GM12892 (cell line): Measurements from ENCODE around the gene ZMIZ1.

Source experiments
- DNase-seq: peaks from one replicate; pipeline ENCODE4 v3.0.0; 2011; ENCODE audit not compliant: insufficient read length
- FAIRE-seq: peaks from 2 replicates; lab custom pipeline; 2011; peaks lifted over from hg19 to GRCh38; lab: Jason Lieb, UNC
- POLR2A ChIP-seq: IDR thresholded peaks from 2 replicates; pipeline ENCODE4 v1.6.1; 2011; ENCODE audit warnings: low read depth, low read length, control low read depth
- POLR2AphosphoS5 ChIP-seq: IDR thresholded peaks from 2 replicates; pipeline ENCODE4 v1.6.1; 2011; ENCODE audit warnings: low read depth, low read length, control low read depth
- TAF1 ChIP-seq: IDR thresholded peaks from 2 replicates; pipeline ENCODE4 v1.6.1; 2011; ENCODE audit warnings: low read depth, mild to moderate bottlenecking, control low read depth, low read length, borderline replicate concordance

The ZMIZ1 gene

DNA sequence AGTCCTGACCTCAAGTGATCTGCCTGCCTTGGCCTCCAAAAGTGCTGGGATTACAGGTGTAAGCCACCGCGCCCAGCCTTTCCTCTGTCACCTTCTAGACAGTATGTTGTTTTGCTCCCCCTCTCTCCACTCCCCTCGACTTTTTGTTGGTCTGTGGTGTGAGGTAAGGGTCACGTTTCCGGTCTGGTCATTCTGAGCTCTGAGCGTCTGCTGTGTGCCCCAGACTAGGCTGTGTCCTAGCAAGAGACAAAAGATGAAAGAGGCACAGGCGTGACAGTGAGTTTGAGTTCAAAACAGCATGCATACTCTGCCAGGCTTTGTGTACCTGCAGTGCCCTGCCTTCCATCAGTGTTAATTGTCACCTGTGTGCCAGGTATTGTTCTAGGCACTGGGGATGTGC lies 191.1 kb downstream of the ZMIZ1 start:
- DNase-seq (no peak), FAIRE-seq (no peak)
- no peak for TF ChIP-seq POLR2AphosphoS5
- TF ChIP-seq POLR2A = 0 out of 2 replicates have a peak, but pooled peaks have one; percentile 16

DNA sequence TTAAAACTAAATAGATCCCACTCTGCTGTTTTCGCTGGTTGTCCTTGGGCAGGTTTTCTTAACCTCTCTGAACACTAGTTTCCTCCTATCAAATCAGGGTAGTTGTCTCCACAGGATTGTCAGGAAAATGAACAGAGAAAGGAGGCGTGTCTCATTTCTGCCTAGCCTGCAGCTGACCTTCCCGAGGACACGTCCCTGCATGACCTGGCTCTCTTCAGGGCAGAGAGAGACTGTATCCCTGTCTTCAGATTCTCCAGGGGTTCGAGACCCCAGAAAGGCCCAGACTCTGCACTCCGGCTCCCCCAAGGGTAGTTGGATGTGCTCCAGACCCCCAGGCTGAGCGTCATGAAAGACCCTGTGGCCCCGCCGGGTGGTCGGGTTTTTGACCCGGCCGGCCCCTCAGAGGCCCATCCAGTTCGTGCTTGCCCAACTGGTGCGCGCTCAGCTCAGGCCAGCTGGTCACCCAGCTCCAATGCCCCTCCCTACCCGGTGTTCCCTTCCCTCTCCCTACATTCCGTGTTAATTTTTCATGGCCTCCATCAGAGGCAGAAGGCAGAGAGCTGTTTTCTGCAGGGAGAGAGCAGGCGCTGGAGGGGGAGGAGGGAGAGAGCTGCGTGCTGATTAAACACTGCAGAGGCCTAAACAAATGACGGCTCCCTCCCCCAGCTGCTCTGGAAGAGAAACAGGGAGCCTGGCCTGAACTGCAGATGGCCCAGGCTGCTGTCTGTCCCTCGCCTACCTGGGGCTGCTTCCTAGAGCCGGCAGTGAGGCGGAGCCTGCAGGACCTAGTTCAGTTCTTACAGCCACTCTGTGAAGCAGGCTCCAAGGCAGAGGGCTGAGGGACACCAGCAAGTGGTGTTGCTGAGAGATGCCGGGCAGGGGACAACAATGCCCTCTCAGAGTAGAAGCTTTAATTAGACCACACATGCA lies 192.3 kb downstream of the ZMIZ1 start:
- DNase-seq (no peak), FAIRE-seq (no peak)
- TF ChIP-seq POLR2AphosphoS5 (0 out of 2 replicates have a peak, but pooled peaks have one; percentile 39), TAF1 (no peak)

DNA sequence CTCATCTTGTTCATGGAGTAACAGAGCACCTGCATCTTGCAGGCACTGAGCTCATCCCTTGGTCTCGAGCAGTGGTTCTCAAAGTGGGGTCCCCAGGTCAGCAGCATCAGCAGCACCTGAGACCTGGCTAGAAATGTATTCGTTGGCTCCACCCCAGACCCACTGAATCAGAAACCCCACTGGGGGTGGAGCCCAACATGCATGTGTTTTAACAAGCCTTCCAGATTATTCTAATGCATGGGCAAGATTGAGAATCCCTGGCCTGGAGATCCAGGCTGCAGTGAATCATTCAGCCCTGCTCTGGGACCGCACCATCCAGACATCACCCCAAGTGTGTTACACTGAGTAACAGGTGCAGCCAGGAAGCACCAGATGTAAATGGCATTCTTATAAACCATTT lies 193.4 kb downstream of the ZMIZ1 start:
- FAIRE-seq (no peak), DNase-seq (no peak)
- TF ChIP-seq TAF1 = no peak
- TF ChIP-seq POLR2AphosphoS5 = no peak
- no peak for TF ChIP-seq POLR2A

DNA sequence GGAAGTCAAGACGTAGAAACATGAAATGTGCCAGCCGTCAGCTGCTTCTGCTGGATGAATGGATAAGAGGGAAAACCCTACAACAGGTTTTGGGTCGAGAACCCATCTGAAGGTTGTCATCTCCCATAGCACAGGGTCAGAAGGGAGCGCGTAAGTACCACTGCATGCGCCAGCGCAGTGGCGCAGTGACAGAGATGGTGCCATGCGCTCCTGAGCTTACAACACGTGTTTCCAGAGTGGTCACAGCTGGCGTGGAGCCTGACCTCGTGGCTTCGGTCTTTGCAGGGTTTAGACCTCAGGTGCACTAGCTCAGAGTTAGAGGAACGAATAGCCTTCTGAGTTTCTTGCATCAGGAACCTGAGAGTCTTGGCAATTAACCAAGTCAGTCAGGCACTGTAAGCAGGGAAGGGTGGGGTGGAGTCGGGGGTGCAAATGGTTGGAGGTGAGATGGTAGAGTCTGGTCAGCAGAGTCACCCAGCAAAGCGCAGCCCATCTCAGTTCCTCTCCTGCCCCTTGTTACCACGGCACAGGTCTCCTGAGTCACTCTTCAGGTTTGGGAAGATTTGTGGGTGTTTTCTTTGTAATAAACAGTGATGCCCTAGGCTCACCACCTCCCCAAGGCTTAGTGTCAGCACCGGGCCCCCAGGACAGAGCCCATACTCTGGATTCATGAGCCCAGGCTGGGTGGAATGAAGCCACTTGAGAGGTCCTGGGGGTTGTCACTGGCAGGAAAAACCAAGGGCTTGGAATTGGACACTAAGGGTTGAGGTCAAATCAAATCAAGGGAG lies 194.4 kb downstream of the ZMIZ1 start:
- TF ChIP-seq POLR2A (no peak), TAF1 (no peak), POLR2AphosphoS5 (no peak; the same call in 1 of the 2 replicates)
- FAIRE-seq (peak; percentile 17), DNase-seq (no peak)

DNA sequence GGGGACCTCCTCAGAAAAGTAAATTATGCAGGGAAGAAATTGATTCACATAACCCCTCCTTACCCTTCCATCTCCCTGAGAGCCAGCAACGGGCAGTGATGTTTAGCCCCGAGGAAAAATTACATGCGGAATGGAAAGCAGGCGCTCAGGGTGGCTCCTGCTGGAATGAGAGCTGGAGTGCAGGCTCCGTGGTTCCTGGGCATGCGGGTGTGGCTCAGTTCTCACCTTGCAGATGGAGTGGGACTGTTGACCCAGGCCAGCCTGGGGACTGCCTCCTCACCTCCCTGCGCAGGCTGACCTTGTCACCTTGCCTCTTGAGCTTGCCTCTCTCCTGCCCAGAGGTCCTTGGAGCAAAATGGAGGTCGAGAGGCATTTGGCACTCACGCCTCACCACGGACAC lies 195.2 kb downstream of the ZMIZ1 start:
- no peak for FAIRE-seq
- TF ChIP-seq POLR2AphosphoS5 = no peak
- no peak for TF ChIP-seq TAF1
- no peak for TF ChIP-seq POLR2A
- no peak for DNase-seq

DNA sequence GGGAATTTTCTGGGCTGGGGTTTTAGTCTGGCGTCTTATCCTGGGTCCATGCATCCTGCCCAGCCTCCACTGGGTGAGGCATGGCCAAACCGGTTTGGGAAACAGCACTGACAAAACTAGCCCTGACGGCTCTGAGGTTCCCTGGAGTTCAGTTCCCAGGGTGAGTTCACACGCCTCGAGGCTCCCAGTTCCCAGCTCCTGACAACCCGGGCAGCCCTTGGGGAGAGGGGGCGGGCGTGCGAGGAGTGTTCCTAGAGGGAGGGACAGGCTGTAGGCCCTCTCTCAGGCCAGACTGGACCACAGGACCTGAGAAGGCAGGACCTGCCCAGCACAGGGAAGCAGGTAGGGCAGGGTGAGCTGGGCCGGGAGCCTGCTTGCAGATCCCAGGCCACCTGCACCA lies 196.2 kb downstream of the ZMIZ1 start:
- DNase-seq (no peak), FAIRE-seq (no peak)
- TF ChIP-seq POLR2A (no peak), TAF1 (no peak), POLR2AphosphoS5 (no peak)

GRCh38 chr10:79266084-79266483 lies 197.3 kb downstream of the ZMIZ1 start:
- DNase-seq (peak; percentile 42), FAIRE-seq (no peak)
- TF ChIP-seq POLR2AphosphoS5 = 0 out of 2 replicates have a peak, but pooled peaks have one; percentile 42
- no peak for TF ChIP-seq TAF1
- TF ChIP-seq POLR2A = no peak

DNA sequence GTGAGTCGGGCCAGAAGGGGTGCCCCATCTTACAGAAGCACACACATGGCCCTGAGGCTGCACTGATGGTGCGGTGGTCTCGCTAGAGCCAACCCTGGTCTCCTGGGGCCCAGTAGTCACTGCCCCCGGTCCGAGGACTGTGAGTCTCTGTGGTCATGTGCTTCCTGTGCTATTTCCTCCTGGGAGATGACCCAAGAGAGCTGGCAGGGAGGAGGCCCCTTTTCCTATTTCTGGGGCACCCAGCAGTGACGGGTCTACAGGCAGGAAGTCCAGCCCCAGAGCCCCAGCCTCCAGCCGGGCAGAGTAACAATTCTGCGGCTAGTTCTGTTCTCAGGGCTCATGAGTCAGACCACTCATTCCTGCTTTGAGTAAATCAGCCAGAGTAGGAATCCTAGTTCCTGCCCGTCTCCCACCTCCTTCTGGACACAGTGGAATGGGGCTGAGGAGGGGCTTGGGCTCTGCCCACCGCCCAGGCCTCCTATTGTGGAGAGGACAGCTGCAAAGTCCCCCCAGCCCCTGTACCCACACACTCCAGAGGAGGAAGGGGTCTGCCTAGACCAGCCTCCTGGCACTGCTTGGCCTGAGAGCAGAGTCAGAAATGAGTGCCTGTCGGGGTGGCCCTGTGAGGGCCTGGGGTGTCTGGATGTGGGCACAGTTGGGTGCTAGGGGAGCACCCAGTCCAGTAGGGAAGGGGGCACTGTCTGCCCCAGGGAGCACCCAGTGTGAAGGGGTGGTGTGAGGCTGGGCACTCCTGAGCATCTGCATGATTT lies 198.0 kb downstream of the ZMIZ1 start:
- TF ChIP-seq POLR2AphosphoS5 (no peak), TAF1 (no peak), POLR2A (no peak; the same call in 1 of the 2 replicates)
- DNase-seq = peak; percentile 74
- peak; percentile 94 for FAIRE-seq

DNA sequence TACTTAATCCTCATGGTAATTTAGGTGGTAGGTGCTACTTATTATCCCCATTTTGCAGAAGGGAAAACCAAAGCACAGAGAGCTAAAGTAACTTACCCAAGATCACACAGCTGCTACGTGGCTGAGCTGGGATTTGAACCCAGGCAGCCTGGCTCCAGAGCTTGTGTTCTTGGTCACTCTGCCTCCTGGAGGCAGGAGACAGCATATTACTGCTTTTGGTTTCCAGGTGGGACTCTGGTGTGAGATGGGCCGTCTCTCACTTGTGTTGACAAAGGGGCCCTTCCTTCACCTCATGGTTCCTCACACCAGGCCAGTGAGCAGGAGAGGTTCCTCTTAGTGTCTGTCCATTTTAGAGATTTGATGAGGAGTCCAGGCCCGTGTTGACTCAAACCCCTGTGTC lies 198.7 kb downstream of the ZMIZ1 start:
- FAIRE-seq (peak; percentile 78), DNase-seq (no peak)
- TF ChIP-seq TAF1 = no peak
- no peak for TF ChIP-seq POLR2A
- TF ChIP-seq POLR2AphosphoS5 = no peak

DNA sequence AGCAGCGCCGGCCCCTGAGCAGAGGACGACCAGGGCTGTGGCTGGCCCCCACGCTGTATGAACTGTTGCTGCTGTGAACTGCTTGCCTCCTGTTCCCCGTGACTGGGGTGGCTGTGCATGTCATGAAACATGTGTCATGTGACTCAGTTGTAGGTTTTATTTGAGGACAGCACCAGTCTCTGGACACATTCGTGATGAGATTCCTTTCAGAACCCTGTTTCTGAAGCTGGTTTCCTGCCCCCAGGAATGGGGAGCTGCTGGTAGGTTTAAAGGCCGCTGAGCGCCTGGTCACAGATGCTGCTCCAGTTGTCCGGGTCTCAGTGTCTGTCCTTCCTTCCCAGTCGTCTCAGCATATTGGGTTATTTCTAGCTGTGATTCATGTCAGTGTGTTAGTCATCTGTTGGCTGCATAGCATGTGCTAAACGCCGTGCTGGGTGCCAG lies 199.4 kb downstream of the ZMIZ1 start:
- DNase-seq (no peak), FAIRE-seq (peak; percentile 74)

GRCh38 chr10:79268742-79269141 lies 200.0 kb downstream of the ZMIZ1 start:
- TF ChIP-seq TAF1 (no peak), POLR2A (no peak), POLR2AphosphoS5 (no peak)

More for the DNA sequence above, 199.4 kb downstream of the ZMIZ1 start:
- TF ChIP-seq TAF1 (no peak), POLR2A (no peak), POLR2AphosphoS5 (no peak)

DNA sequence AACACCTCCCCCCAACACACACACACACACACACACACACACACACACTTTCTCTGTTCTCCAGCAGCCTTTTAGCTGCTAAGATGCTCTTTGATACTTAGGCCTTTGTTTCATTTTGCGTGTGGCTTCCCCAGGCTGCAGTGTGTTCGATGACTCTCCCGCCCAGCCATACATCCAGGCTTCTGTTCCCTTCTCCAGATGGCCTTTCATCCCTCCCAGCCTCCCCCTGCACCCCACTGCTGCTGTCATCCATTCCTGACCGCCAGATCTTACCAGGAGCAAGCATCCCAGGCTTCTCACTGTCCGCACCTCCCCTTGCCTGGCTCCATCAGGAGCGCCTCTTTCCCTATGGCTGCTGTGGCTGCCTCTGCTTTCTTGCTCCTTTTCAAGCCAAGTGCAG lies 200.7 kb downstream of the ZMIZ1 start:
- DNase-seq (no peak), FAIRE-seq (peak; percentile 24)
- no peak for TF ChIP-seq TAF1
- no peak for TF ChIP-seq POLR2AphosphoS5
- TF ChIP-seq POLR2A = no peak

More at GRCh38 chr10:79268742-79269141, 200.0 kb downstream of the ZMIZ1 start:
- DNase-seq (no peak), FAIRE-seq (no peak)
